Activated CD8-positive, alpha-beta memory T cell treated with anti-CD3 and anti-CD28 coated beads, Interleukin-2, amount 50 U/mL, for 4 hours (primary cell): ENCODE measurements around the gene JDP2.

ENCODE experiments used
- DNase-seq: peaks from one replicate; pipeline ENCODE4 v3.0.0-alpha.2; 2020

JDP2 gene

GRCh38 chr14:75411214-75411540, 16.6 kb upstream of the JDP2 start:
- no peak for DNase-seq

DNA sequence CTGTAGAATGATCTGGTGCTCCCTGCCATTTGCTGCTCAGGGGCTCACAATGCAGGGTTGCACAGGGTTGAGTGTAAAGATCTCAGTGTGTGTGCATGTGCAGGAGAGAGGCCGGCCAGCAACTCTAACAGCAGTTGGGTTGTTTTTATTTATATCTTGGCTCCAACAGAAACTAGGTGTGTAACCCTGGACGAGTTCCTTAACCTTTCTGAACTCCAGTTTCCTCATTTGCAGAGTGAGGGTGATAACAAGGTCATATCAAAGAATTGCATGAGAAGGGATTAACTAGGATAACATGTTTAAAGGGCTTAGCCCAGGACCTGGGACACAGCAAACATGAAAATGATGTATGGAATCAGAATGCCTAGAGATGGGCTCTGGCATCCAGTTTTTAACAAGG, 14.8 kb upstream of the JDP2 start:
- DNase-seq, result no peak

DNA sequence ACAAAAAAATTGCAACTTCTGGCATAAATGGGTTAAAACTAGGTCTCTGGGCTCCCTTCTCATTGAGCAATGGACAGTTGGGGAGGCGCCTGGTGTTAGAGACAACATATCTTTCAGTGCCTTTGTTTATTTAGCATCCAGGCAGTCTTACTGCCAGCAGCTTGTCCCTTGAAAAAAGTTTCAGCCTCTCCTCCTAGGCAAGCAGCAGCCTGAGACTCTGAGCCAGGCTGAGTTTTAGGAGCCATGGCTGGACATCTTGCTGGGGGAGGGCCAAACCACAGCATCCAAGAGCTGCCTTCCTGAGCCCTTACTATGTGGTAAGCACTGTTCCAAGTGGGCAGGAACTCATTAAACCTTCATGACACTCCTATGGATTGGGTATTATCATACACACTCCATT, 10.1 kb upstream of the JDP2 start:
- no peak for DNase-seq

GRCh38 chr14:75418850-75419768, 8.7 kb upstream of the JDP2 start:
- no peak for DNase-seq

DNA sequence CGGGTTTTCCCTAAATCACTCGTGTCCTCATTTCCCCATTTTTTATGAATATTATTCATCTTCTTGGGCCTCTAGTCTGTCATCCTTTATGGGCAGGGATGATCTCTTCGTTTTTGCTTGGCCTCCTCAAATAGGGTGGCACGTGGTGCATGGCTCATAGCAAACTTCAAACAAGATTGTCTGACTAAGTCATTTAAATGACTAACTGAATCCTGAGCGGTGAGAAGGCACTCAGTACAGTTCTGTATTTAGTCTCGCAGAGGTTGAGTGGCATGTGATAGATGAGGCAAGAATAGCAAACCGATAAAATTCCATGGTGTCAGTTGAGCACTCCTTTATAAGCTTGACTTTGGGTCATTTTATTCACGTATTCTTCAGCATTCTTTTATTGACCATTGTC, 5.7 kb upstream of the JDP2 start:
- no peak for DNase-seq

- no peak for DNase-seq
Observed at GRCh38 chr14:75424496-75424895, 3.3 kb upstream of the JDP2 start.

DNA sequence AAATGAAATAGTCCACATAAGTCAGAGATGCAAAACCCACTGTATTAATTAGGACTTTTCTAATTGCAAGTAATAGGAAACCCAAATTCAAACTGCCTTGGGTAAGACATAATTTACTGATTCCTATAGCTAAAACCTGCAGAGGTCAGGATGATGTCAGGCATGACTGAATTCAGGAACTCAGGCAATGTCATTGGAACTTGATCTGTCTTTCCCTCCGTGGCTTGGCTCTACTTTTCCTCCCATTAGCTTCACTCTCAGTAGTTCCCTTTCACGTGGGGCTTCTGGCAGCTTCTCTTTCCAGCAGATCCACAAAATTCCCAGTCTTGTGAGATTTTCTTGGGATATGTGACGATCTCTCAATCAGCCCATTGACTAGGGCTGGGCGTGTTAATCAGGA, 2.4 kb upstream of the JDP2 start:
- no peak for DNase-seq

GRCh38 chr14:75426332-75427125, 1.3 kb upstream of the JDP2 start:
- DNase-seq, result no peak

GRCh38 chr14:75427126-75427481, 718 bp upstream of the JDP2 start:
- no peak for DNase-seq

DNA sequence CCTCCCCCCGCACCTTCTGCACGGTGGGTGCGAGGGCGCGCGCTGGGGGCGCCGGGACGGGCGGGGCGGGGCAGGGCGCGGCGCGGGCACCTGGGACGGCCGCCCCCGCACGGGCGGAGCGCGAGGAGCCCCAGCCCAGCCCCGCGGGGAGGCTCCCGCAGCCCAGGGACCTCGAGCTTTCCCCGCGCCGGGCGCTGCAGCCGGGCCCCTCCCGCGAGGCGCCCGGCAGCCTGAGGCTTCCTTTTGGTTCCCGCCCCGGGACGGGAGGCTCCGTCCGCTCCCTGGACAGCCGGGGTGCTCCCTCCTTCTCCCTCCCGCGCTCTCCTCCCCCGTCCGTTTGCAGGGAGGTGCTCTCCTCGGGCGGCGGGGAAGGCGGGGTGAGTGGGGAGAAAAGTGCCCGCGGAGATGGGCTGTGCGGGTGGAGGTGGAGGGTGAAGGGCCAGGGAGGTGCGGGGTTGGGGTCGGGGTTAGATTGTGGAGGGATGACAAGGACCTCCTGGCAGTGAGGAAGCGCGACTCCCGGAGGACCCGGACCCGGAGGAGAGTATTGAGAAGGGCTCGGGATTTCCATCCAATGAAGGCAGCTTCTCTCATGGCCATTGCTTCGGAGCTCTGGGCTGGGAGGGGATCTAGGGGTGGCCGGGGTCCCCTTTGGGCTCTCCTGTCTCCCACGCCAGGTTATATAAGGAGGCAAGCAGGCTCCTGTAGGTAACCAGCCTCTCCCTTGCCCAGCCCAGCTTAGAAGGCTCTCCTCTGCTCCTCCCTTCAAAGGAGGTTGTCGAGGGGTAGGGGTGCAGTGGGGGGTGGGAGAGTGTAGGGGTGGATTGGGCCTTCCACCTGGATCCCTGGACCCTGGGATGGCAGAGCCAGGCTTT, 645 bp downstream of the JDP2 start:
- DNase-seq, result no peak

DNA sequence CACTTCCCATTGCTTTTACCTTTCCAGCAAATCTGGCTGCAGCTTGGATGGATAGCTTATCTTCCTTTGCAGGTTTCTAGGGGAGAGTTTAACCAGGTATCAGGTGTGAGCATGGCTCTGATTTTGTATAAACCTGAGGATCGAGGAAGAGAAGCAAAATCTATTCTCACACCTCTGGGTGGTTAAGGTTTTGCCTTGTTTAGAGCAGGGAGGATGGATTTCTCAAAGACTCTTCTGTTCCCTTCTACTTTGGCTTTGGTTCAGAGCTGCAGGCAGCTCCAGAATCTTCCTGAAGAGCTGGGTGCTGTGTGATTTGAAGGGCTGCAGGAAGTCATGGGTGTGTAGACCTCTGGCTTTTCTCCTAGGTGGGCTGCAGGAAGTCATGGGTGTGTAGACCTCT, 1.7 kb downstream of the JDP2 start:
- DNase-seq, result no peak

GRCh38 chr14:75430116-75430515, 2.3 kb downstream of the JDP2 start:
- DNase-seq, result no peak

- no peak for DNase-seq
Observed at GRCh38 chr14:75430526-75430925, 2.7 kb downstream of the JDP2 start.

DNA sequence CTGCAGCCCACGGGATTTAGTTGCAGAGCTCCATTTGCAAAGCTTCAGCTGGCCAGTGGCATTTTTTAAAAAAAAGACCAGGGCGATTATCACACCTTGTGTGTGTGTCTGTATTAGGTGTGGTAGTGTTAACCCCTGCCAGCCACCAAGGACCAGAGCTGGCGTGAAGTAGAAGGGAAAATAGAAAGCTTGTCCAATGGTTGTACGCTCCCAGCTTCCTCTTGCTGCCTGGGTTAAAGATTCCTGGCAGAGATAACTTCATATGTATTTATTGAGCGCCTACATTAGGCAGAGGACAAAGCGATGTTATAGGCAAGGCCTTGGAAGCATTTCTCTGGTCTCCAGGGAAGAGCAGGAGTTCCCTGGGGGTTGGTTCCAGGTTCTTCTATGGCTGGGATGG, 3.2 kb downstream of the JDP2 start:
- no peak for DNase-seq

- no peak for DNase-seq
Observed at GRCh38 chr14:75431827-75432226, 4.0 kb downstream of the JDP2 start.

DNA sequence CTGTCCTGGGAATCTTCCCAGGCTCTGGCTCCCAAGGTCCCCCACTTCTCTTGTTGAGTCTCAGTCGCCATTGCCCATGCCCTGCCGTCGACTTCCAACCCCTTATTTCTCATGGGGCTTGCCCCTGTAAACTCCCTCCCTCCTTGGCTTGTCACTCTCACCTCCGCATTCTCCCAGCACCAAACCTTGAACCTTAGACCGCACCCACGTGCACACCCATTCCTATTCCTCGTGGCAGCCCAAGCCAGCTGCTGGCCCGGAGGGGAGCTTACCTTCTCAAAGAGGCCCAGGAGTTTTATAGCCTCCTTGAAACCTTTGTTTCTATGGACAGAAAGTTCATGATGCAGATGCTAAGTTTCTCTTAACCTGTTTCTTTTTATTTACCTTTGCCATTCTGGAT, 4.6 kb downstream of the JDP2 start:
- DNase-seq, result no peak

DNA sequence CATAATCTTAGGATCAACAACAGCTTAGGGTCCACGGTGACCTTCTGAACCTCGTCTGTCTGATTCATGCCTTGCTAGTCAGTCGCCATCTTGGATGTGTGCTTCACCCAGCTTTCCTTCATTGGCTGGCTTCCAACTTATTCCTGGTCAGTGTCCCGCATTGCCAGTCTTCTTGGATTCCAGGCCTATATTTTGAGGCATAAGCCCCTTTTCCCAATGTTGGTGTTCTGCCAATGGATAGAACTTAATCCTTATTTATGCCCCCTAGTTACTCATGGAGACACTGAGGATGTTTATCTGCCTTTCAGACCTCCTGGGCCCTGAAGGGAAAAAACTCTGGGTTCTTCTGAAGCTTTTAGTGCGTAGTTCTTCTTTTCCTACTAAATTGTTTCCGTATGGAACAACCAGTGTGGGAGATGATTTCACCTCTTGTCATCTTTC, 5.8 kb downstream of the JDP2 start:
- no peak for DNase-seq

DNA sequence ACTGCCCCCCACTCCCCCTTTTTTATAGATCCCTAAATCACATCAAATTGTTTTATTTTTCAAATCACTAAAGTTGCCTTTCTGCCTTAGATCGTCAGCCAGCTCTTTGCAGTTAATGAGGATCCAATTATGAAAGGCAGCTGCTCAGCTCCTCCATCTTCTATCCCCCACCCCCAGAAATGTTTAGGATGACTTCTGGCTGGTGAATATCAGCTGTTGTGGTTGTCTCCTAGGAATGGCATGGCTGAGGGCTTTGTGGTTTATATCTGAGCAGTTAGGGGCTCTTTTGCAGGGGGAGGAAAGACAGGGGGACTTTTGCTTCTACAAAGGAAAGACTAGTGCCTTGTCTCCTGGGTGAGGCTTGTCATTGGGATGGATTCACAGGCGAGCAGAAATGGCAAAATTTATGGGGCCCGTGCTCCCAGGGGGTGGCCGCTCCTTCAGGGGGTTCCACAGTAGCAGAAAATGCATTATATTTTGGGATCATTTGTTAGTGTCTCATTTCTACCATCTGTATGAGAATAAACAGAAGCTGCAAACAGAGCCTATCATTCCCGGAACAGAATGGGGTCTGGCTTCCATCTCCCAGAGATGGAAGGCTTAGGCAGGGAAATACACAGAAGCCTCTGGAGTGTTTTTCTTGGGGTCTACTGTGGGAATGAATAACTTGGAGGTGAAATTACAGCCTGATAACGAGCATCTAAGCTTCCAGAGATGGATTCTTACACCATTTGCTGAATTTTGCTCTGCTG, 6.5 kb downstream of the JDP2 start:
- DNase-seq, result no peak

- no peak for DNase-seq
Observed at GRCh38 chr14:75434890-75435248, 7.0 kb downstream of the JDP2 start.

GRCh38 chr14:75435473-75435872, 7.7 kb downstream of the JDP2 start:
- DNase-seq, result no peak

DNA sequence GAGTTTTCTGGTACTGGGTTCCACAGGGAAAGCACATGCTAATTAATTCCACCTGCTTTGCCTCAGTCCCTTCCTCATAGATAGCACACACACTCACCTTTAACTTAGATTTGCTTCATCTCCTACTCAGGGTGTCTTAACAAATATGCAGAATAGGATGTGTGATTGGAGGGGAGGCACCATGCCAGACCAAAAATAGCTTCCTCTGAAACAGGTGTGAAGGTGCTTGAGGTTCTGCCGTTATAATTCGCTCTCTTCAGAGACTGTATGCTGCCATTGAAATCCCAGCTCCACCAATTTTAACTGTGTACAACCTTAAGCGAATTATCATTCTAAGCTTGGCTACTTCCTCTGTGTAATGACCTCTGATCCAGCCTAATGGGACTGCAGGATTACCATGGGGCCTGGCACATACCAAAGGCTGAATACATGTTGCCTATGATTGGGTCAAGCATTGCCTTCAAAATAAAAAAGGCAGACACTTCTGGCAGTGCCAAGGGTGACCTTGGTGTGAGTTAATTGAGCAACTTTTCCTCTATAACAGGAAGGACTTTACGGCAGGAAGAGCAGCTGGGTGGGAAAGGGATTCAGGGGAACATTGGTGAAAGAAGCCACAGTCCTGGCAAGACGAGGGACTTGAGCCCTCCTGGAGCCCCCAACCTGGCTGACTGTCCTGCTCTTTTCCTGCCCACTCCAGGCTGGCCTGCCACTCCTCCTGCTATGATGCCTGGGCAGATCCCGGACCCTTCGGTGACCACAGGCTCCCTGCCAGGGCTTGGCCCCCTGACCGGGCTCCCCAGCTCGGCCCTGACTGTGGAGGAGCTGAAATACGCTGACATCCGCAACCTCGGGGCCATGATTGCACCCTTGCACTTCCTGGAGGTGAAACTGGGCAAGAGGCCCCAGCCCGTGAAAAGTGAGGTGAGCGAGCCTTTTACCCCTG, 9.7 kb downstream of the JDP2 start:
- DNase-seq, result no peak
